ENCODE measurements around the gene YWHAG.

DNA sequence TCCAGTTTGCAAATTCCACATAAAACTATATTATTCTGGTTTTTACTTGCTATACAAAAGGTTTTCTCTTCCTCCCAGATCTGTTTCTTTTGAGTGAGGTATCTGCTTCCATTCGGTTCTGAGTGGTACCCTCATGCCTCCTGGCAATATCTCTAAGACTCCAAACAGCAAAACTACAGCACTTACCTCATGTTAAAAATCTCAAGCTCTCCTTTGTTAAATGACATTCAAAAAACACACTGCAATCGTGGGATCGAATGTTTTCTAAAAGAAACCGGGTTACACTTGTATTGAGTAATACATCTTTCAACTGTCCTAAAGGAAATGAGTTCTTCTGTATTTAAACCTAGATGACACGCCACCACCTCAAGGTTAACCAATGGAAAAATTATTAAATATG, 11.1 kb downstream of the YWHAG start:
- TF ChIP-seq FOXP2 (optimal IDR thresholded peaks at IDR 0.05; ENCODE audit: control extremely low read depth, extremely low read length, insufficient read depth) (no peak), EZH2 (IDR thresholded peaks at IDR 0.05) (no peak)

Measured in SK-N-MC (cell line).